ENCODE measurements around the gene RILP.
"Not testable (repeated sequence)": the region's sequence is repeated elsewhere in the genome, so short reads cannot be mapped to it uniquely, and the experiment has no call there.

- not testable (repeated sequence) for TF ChIP-seq CTCF, POLR2A, EP300 (IDR thresholded peaks at IDR 0.05)
Observed at GRCh38 chr17:1688405-1688804, 38.7 kb upstream of the RILP start.

All from tibial nerve (tissue), 4 donors.